ENCODE data around the gene PIP4K2A.

The PIP4K2A gene

DNA sequence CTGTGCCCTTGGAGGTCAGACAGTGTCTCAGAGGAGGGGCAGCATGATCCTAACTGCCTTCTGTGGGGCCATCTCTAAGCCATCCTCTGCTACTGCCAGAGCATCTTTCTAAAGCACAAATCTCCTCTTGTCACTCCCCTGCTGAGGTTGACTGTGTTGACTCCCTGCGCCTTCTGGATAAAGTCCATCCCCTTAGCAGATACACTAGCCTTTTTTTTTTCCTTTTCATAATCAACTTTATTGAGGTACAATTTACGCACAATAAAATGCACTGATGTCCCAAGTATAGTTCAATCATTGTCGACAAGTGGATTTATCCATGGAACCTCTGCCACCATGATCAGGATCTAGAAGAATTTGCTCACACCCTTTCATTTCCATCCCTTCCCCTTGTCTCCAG lies 219.0 kb downstream of the PIP4K2A start:
- no peak for TF ChIP-seq POLR2A (IDR thresholded peaks at IDR 0.05; ENCODE audit: low read depth, low read length)
- DNase-seq (ENCODE audit: insufficient read length, low spot score) (no peak), FAIRE-seq (no peak)

GRCh38 chr10:22494007-22494406 lies 220.4 kb downstream of the PIP4K2A start:
- no peak for TF ChIP-seq POLR2A (IDR thresholded peaks at IDR 0.05; ENCODE audit: low read depth, low read length)
- DNase-seq (ENCODE audit: insufficient read length, low spot score) (no peak), FAIRE-seq (no peak)

- FAIRE-seq: no peak
- no peak for DNase-seq (ENCODE audit: insufficient read length, low spot score)
- TF ChIP-seq POLR2A (IDR thresholded peaks at IDR 0.05; ENCODE audit: low read depth, low read length): no peak
Observed at GRCh38 chr10:22491931-22492615, 222.3 kb downstream of the PIP4K2A start.

GRCh38 chr10:22491480-22491879 lies 222.9 kb downstream of the PIP4K2A start:
- no peak for DNase-seq (ENCODE audit: insufficient read length, low spot score)
- no peak for TF ChIP-seq POLR2A (IDR thresholded peaks at IDR 0.05; ENCODE audit: low read depth, low read length)
- no peak for FAIRE-seq

GRCh38 chr10:22489975-22490374 lies 224.4 kb downstream of the PIP4K2A start:
- DNase-seq (ENCODE audit: insufficient read length, low spot score) (no peak), FAIRE-seq (no peak)
- no peak for TF ChIP-seq POLR2A (IDR thresholded peaks at IDR 0.05; ENCODE audit: low read depth, low read length)

- TF ChIP-seq POLR2A (IDR thresholded peaks at IDR 0.05; ENCODE audit: low read depth, low read length): no peak
- DNase-seq (ENCODE audit: insufficient read length, low spot score) (no peak), FAIRE-seq (no peak)
Observed at GRCh38 chr10:22489467-22489866, 224.9 kb downstream of the PIP4K2A start.

- DNase-seq (ENCODE audit: insufficient read length, low spot score): no peak
- no peak for TF ChIP-seq POLR2A (IDR thresholded peaks at IDR 0.05; ENCODE audit: low read depth, low read length)
Observed at GRCh38 chr10:22486431-22486830, 227.9 kb downstream of the PIP4K2A start.

More at GRCh38 chr10:22486431-22486830, 227.9 kb downstream of the PIP4K2A start:
- no peak for FAIRE-seq
